SK-N-MC (cell line): Measurements from ENCODE around the gene SMIM12.

Experiments used
- EZH2 ChIP-seq: fragments of 200-600 bp; sonication (generic); IDR thresholded peaks from one replicate; pipeline ENCODE4 v1.6.1; 2017; ENCODE audit warnings: antibody characterized with exemption
- POLR2AphosphoS5 ChIP-seq: IDR thresholded peaks from 2 replicates; pipeline ENCODE4 v1.6.1; 2012; ENCODE audit warnings: mild to moderate bottlenecking, low read depth, low read length, borderline replicate concordance

GRCh38 chr1:34858901-34859445 is 576 bp downstream of the SMIM12 start:
- TF ChIP-seq POLR2AphosphoS5 (no peak), EZH2 (no peak)
